ENCODE measurements around the gene BPIFB6. TPM values are rescaled to one million over a fixed set of nuclear protein-coding genes. Genes with fewer than 3 reads are reported as not detected.

Gene BPIFB6
- total and polyA plus RNA-seq, 4 donors: not detected

DNA sequence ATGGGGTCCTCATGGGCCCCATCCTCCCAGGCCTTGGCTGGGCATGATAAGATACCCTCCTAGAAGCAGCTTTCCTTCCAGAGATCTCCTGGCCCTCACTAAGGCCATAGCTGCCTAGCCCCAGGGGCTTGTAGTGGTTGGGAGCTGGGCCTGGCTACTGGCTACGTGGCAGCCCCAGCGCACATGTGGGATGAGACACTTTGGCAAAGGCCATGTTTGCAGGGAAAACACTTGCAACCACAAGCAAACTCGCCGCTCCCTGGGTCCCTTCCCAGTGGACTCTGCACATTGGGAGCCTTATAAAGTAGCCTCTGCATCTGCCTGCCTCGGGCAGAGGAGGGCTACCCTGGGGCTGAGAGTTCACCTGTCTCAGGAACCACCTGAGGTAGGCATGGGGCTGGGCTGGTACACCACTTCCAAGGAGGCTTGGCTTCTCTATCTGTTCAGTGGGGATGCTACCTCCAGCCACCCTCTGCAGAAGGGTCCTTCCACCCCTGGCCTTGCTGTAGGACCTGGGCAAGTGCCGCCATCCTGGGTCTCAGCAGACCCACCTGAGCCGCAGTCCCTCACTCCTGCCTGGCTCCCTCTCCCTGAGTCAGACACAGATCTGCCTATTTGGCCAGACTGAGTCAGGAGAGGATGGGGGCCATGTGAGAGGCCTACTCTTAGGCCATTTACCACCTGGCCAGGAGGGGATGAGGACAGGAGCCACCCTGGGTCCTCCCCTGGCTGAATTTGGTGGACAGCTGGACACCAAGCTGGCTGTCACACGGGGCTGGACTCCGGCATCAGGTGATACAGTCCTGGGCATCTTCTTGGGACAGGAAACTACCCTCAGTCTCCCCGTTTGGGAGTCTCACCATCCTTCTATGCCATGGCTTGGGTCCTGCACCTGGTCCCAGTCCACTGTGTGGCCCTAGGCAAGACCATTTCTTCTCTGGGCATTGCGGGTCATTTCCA is 23.8 kb upstream of the BPIFB6 start, which contains the start of gene BPIFB2:
TSS of gene BPIFB2 (plus strand) at position 329 of the 960 bp plus-strand sequence. CDS start 871 bp downstream, outside the sequence.
- H3K9me3 ChIP-seq (ENCODE audit: control insufficient read depth, low read length): no peaks in the 10 kb centered on the region
- 84 to 85% methylated on average over 11 of the region's 11 CpGs for WGBS, 2 donors
- intact Hi-C loops (cut with DNase I): no loop called here
- no peaks in the 10 kb centered on the region for H3K36me3 ChIP-seq (ENCODE audit: control insufficient read depth in 1 of 2, insufficient read depth in 2 of 2, low read length in 1 of 2)
- H3K27me3 ChIP-seq (ENCODE audit: control insufficient read depth in 1 of 2, insufficient read depth in 2 of 2, low read length in 1 of 2): no peaks in the 10 kb centered on the region
- no peak within 1 kb of the TSS for H3K4me3 ChIP-seq (ENCODE audit: low read length in 2 of 2)
- DNase-seq: no peak
- H3K4me1 ChIP-seq (ENCODE audit: control insufficient read depth in 1 of 2, insufficient read depth in 2 of 2, low read length in 2 of 2): no peaks in the 10 kb centered on the region
- ATAC-seq (ENCODE audit: low FRiP score): no peak
- no peak within 1 kb of the TSS for H3K27ac ChIP-seq (ENCODE audit: low read depth in 1 of 2, low read length in 2 of 2)

- H3K4me1 ChIP-seq (ENCODE audit: control insufficient read depth in 1 of 2, insufficient read depth in 2 of 2, low read length in 2 of 2): no peaks in the 10 kb centered on the region
- 82 to 85% methylated on average over 23 of the region's 23 CpGs for WGBS, 2 donors
- no peak overlapping the region for H3K4me3 ChIP-seq (ENCODE audit: low read length in 2 of 2)
- H3K9me3 ChIP-seq (ENCODE audit: control insufficient read depth, low read length): no peaks in the 10 kb centered on the region
- intact Hi-C loops (cut with DNase I): no loop called here
- no peak overlapping the region for H3K27ac ChIP-seq (ENCODE audit: low read depth in 1 of 2, low read length in 2 of 2)
- no peaks in the 10 kb centered on the region for H3K27me3 ChIP-seq (ENCODE audit: control insufficient read depth in 1 of 2, insufficient read depth in 2 of 2, low read length in 1 of 2)
- DNase-seq (no peak), ATAC-seq (ENCODE audit: low FRiP score) (no peak)
- H3K36me3 ChIP-seq (ENCODE audit: control insufficient read depth in 1 of 2, insufficient read depth in 2 of 2, low read length in 1 of 2): no peaks in the 10 kb centered on the region
Measured at GRCh38 chr20:33008336-33009213, 22.9 kb upstream of the BPIFB6 start.

DNA sequence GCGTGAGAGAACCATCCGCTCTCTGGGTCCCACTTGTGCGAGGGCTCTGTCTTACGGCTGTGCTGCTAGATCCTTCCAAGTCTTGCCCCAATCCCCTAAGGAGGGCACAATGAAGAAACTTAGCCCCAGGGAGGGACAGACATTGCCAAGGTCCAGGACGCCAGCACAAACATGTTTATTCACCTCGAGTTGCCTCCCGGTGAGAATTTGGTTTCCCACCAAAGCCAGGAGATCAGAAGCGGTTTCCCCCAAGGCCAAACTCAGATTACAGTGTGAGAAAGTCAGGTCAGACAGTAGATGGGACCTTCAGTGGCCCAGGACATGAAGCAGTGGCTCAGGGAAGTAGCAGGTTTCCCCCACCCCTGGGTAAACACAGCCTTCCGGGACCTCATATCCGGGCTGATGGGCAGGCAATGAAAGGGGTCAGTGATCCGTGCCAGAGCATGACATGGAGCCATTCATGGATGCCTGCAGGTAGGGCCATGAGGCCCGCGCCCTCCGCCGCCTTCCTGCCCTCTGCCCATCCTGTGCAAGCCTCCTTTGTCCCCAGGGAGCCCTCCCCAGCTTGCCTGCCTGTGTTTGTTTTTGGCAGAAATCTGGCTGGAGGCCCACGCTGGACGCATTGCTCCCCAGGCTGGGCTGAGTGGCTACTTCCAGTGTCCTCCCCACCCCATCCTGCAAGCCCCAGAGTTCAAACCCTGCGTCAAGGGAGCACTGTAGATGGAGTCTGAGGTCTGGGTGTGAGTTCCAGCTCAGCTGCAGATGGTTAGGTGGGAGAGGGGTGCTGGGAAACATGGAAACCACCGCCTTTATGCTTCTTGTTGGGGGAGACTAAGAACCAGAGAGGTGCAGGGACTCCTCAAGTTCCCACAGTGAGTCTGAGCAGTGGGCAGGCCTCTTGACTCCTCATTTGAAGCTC is 22.0 kb upstream of the BPIFB6 start:
- WGBS, 2 donors: 29 to 35% methylated on average over 19 of the region's 19 CpGs
- no peaks in the 10 kb centered on the region for H3K4me1 ChIP-seq (ENCODE audit: control insufficient read depth in 1 of 2, insufficient read depth in 2 of 2, low read length in 2 of 2)
- intact Hi-C loops (cut with DNase I): no loop called here
- no peaks in the 10 kb centered on the region for H3K9me3 ChIP-seq (ENCODE audit: control insufficient read depth, low read length)
- ATAC-seq (ENCODE audit: low FRiP score) (no peak), DNase-seq (no peak)
- no peaks in the 10 kb centered on the region for H3K27me3 ChIP-seq (ENCODE audit: control insufficient read depth in 1 of 2, insufficient read depth in 2 of 2, low read length in 1 of 2)
- H3K4me3 ChIP-seq (ENCODE audit: low read length in 2 of 2): no peak overlapping the region
- no peaks in the 10 kb centered on the region for H3K36me3 ChIP-seq (ENCODE audit: control insufficient read depth in 1 of 2, insufficient read depth in 2 of 2, low read length in 1 of 2)
- no peak overlapping the region for H3K27ac ChIP-seq (ENCODE audit: low read depth in 1 of 2, low read length in 2 of 2)

DNA sequence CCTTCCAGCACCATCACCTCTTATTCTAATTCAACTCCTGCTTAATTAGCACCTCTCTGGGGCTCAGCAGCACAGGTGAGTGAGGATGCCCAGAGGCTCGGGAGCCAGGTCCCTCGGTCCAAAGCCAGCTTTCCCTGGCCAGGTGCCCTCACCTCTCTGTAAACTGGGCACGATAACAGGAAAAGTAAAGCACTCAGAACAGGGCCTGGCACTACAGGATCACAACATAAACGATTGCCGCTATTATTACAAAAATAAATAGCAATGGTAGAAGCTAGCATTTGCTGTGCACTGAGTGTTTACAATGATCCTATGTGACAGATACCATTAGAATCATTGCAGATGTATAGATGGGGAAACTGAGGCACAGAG is 21.3 kb upstream of the BPIFB6 start:
- no peaks in the 10 kb centered on the region for H3K36me3 ChIP-seq (ENCODE audit: control insufficient read depth in 1 of 2, insufficient read depth in 2 of 2, low read length in 1 of 2)
- no peak for ATAC-seq (ENCODE audit: low FRiP score)
- intact Hi-C loops (cut with DNase I): no loop called here

GRCh38 chr20:33010674-33011449 is 20.6 kb upstream of the BPIFB6 start:
- H3K9me3 ChIP-seq (ENCODE audit: control insufficient read depth, low read length): no peaks in the 10 kb centered on the region
- intact Hi-C loops (cut with DNase I): no loop called here
- ATAC-seq (ENCODE audit: low FRiP score): no peak
- no peaks in the 10 kb centered on the region for H3K36me3 ChIP-seq (ENCODE audit: control insufficient read depth in 1 of 2, insufficient read depth in 2 of 2, low read length in 1 of 2)
- no peaks in the 10 kb centered on the region for H3K27me3 ChIP-seq (ENCODE audit: control insufficient read depth in 1 of 2, insufficient read depth in 2 of 2, low read length in 1 of 2)
- no peaks in the 10 kb centered on the region for H3K4me1 ChIP-seq (ENCODE audit: control insufficient read depth in 1 of 2, insufficient read depth in 2 of 2, low read length in 2 of 2)
- no peak overlapping the region for H3K4me3 ChIP-seq (ENCODE audit: low read length in 2 of 2)
- WGBS, 2 donors: 81% methylated on average over 8 of the region's 8 CpGs
- no peak overlapping the region for H3K27ac ChIP-seq (ENCODE audit: low read depth in 1 of 2, low read length in 2 of 2)
- no peak for DNase-seq

More for the DNA sequence above, 21.3 kb upstream of the BPIFB6 start:
- Histone ChIP-seq H3K9me3 (ENCODE audit: control insufficient read depth, low read length) (no peaks in the 10 kb centered on the region), H3K27me3 (ENCODE audit: control insufficient read depth in 1 of 2, insufficient read depth in 2 of 2, low read length in 1 of 2) (no peaks in the 10 kb centered on the region), H3K27ac (ENCODE audit: low read depth in 1 of 2, low read length in 2 of 2) (no peak overlapping the region), H3K4me1 (ENCODE audit: control insufficient read depth in 1 of 2, insufficient read depth in 2 of 2, low read length in 2 of 2) (no peaks in the 10 kb centered on the region), H3K4me3 (ENCODE audit: low read length in 2 of 2) (no peak overlapping the region)
- 69 to 71% methylated on average over 5 of the region's 5 CpGs for WGBS, 2 donors
- DNase-seq: no peak

DNA sequence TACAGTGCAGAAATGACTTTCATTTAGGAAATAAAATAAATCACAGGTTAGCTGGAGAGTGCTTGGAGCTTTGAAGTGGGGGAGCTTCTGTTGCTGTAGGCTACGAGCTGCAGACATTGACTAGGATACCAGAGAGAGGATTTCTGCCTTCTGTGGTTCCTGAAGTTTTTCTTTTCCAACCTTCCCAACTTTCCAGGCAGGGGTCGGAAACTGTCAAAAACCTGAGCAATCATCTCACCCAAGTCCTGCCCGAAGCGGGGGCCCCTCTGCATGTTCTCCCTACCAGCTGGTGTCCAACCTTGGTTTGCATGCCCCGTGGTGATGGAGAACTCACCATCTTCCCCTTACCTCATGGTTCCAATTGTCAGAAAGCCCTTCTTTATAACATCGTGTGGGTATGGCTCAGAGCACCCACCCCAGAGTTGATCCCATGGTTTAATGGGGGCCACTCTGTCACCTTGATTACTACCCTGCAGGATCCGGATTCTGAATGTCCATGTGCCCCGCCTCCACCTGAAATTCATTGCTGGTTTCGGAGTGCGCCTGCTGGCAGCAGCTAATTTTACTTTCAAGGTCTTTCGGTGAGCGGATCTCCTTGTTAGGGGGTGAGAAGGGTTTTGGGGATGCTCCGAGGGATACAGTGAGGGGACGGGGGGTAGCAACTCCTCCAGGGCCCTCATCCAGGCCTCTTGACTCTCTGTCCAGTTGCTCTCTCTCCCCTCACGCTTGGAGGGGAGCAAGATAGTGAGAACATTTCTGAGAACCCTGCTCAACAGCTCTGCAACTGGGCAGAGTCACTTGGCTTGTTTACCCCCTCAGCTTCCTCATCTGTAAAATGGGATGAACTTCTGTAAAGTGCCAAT is 18.9 kb upstream of the BPIFB6 start:
- Histone ChIP-seq H3K27ac (ENCODE audit: low read depth in 1 of 2, low read length in 2 of 2) (no peak overlapping the region), H3K9me3 (ENCODE audit: control insufficient read depth, low read length) (no peaks in the 10 kb centered on the region), H3K4me3 (ENCODE audit: low read length in 2 of 2) (no peak overlapping the region), H3K27me3 (ENCODE audit: control insufficient read depth in 1 of 2, insufficient read depth in 2 of 2, low read length in 1 of 2) (no peaks in the 10 kb centered on the region), H3K4me1 (ENCODE audit: control insufficient read depth in 1 of 2, insufficient read depth in 2 of 2, low read length in 2 of 2) (no peaks in the 10 kb centered on the region), H3K36me3 (ENCODE audit: control insufficient read depth in 1 of 2, insufficient read depth in 2 of 2, low read length in 1 of 2) (no peaks in the 10 kb centered on the region)
- DNase-seq: no peak
- intact Hi-C loops (cut with DNase I): no loop called here
- no peak for ATAC-seq (ENCODE audit: low FRiP score)
- WGBS, 2 donors: 77% methylated on average over 15 of the region's 15 CpGs

DNA sequence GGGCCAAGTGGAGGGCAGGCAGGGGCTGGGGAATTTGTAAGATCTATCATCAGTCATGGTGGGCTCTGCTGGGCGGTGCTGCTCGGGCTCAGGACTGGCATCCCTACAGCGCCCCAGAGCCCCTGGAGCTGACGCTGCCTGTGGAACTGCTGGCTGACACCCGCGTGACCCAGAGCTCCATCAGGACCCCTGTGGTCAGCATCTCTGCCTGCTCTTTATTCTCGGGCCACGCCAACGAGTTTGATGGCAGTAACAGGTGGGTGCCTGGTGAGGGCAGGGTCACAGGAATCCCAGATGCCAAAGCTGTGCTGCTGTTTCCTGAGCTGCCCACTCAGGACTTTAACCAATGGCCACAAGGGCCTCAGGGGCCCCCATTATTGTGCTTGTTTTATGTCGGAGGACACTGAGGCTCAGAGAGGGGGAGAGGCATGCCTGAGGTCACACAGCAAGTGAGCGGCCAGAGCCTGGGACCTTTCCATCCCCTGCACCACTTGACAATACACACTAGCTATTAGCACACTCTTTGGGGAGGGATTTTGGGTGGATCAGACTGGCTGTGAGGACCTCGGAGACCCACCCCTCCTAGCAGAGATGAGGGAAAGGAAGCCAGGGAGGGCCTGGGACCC is 17.6 kb upstream of the BPIFB6 start:
- H3K4me1 ChIP-seq (ENCODE audit: control insufficient read depth in 1 of 2, insufficient read depth in 2 of 2, low read length in 2 of 2): no peaks in the 10 kb centered on the region
- H3K27me3 ChIP-seq (ENCODE audit: control insufficient read depth in 1 of 2, insufficient read depth in 2 of 2, low read length in 1 of 2): no peaks in the 10 kb centered on the region
- no peak overlapping the region for H3K4me3 ChIP-seq (ENCODE audit: low read length in 2 of 2)
- 63 to 65% methylated on average over 12 of the region's 12 CpGs for WGBS, 2 donors
- DNase-seq (no peak), ATAC-seq (ENCODE audit: low FRiP score) (no peak)
- H3K9me3 ChIP-seq (ENCODE audit: control insufficient read depth, low read length): no peaks in the 10 kb centered on the region
- no peak overlapping the region for H3K27ac ChIP-seq (ENCODE audit: low read depth in 1 of 2, low read length in 2 of 2)
- no peaks in the 10 kb centered on the region for H3K36me3 ChIP-seq (ENCODE audit: control insufficient read depth in 1 of 2, insufficient read depth in 2 of 2, low read length in 1 of 2)
- intact Hi-C loops (cut with DNase I): no loop called here
